GM21576 (cell line): Measurements from ENCODE around the gene PRICKLE4.
A peak's percentile ranks its signal among the peaks of the same experiment; 100 is the strongest.

ENCODE experiments used
- ATAC-seq: cut with Tn5 transposase; IDR thresholded peaks from one replicate; pipeline ENCODE4 v1.9.1; 2021; ENCODE audit warnings: mild to moderate bottlenecking, moderate library complexity; ENCODE audit not compliant: unreplicated experiment

The PRICKLE4 gene, protein sequence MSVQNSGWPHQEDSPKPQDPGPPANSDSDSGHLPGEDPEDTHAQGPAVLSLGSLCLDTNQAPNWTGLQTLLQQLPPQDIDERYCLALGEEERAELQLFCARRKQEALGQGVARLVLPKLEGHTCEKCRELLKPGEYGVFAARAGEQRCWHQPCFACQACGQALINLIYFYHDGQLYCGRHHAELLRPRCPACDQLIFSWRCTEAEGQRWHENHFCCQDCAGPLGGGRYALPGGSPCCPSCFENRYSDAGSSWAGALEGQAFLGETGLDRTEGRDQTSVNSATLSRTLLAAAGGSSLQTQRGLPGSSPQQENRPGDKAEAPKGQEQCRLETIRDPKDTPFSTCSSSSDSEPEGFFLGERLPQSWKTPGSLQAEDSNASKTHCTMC

GRCh38 chr6:41780551-41781365, at the start of gene PRICKLE4:
Gene PRICKLE4 (plus strand): TSS chr6:41780782. CDS start chr6:41783474, 2,692 bp downstream.
- ATAC-seq: no peak

- ATAC-seq: no peak
Observed at GRCh38 chr6:41731561-41732086, 49.0 kb upstream of the PRICKLE4 start.

DNA sequence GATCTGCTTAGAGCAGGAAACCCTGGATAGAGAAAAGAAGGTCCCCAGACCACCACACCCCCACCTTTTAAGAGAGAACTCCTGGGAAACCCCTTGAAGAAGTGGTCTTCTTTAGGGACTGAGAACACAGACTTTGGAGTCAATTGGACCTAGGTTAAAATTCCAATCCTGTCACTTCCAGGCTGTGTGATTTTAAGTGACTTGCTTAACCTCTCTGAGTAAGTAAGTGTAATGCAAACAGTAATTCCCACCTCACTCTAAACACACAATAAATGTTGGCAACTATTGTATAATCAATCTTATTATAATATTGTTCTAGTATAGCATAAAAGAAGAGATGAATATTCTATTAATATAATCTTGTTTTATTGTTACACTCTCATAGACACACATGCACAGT, 48.4 kb upstream of the PRICKLE4 start:
- no peak for ATAC-seq

DNA sequence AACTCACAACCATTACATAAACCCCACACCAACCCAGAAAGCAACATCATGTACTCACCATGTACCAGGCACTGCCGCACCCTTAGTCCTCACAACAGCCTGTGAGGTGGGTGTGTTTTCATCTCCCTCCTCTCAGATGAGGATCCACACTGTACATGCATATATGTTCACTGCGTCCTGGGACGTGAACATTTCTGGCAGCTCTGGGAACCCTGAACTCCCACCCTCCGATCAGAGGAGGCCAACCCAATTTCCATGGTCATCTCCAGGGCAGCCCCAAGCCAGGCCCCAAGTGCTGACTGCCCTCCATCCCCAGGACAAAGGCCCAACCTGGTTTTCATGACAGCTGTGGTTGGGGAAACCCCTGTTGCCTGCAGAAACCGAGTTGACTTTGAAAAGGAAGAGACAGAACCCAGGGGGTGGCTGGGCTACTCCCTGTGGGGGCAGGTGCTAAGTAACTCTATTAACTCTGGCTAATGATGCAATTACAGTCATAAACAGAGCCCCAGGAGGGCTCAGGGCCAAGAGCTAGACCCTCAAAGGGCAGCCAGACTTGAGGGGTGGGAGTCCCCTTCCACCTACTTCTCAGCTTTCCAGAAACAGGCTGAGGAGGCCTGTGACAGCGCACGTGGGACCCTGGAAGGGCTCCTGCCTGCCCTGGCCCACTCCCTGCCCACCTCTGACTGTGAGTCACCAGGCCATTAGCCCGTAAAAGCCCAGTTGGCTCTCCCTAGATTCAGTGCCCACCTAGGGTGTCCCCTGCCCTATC, 47.8 kb upstream of the PRICKLE4 start:
- peak; percentile 28 for ATAC-seq

- ATAC-seq: no peak
Observed at GRCh38 chr6:41733360-41733706, 47.2 kb upstream of the PRICKLE4 start.

GRCh38 chr6:41733707-41734665, 46.6 kb upstream of the PRICKLE4 start:
- ATAC-seq: peak; percentile 44

DNA sequence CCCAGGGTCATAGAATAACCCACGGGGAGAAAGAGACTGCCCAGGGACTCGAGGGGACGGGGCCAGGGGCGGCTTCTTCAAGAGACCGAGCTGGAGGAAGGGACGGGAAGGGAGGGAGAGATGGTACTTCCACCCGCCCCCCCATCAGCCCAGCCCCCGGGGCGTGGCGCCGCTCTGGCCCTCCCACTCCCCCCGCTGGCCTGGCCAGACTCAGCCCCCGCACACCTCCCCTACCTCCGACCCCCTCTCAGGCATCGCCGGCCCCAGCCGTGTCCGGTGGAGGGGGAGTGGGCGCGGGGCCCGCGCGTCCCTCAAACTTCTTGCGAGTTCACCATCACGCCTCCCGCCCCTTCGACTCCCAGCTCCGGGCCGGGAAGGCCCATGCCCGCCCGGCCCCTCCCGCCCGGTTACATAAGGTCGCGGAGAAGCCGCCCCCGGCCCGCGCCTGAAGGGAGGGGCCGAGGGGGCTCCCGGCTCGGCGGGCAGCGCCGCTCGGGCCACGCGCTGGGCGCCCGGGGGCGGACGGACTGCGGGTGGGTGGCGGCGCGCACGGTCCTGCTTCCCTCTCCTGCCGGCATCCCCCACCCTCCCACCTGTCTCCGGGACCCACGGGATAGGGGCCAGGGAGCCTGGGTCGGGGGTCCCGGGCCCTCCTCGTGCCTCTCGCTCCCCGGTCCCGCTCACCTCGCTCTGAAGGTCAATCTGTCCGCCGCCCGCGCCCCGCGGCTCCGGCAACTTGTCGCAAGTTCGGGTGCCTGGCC, 45.7 kb upstream of the PRICKLE4 start:
- ATAC-seq: peak; percentile 16

GRCh38 chr6:41735427-41736185, 45.0 kb upstream of the PRICKLE4 start, which contains the start of gene TFEB:
Gene TFEB (minus strand): TSS chr6:41735608. CDS start chr6:41691213, 44,395 bp downstream.
- ATAC-seq: peak; percentile 38

- ATAC-seq: no peak
Observed at GRCh38 chr6:41736186-41736733, 44.3 kb upstream of the PRICKLE4 start.

- ATAC-seq: no peak
Observed at GRCh38 chr6:41736800-41737555, 43.6 kb upstream of the PRICKLE4 start.

- no peak for ATAC-seq
Observed at GRCh38 chr6:41737591-41738130, 42.9 kb upstream of the PRICKLE4 start.

DNA sequence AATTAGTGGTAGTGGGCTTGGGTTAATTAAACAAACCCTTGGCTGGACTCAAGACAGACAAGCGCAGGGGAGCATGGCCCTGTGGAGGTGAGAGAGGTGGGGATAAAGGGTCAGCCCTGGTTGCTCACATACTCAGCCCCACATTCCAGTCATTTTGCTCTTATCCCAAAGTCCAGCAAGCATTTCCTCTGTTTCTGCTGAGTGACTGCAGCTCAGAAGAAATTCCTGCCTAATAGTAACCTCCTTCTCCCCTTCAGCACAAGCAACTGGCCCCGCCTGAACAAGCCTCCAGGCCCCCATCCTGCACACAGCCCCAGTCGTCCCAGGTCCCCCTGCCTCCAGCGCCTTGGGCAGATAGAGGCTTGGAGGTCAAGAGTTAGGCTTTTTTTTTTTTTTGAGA, 41.5 kb upstream of the PRICKLE4 start:
- ATAC-seq: no peak

DNA sequence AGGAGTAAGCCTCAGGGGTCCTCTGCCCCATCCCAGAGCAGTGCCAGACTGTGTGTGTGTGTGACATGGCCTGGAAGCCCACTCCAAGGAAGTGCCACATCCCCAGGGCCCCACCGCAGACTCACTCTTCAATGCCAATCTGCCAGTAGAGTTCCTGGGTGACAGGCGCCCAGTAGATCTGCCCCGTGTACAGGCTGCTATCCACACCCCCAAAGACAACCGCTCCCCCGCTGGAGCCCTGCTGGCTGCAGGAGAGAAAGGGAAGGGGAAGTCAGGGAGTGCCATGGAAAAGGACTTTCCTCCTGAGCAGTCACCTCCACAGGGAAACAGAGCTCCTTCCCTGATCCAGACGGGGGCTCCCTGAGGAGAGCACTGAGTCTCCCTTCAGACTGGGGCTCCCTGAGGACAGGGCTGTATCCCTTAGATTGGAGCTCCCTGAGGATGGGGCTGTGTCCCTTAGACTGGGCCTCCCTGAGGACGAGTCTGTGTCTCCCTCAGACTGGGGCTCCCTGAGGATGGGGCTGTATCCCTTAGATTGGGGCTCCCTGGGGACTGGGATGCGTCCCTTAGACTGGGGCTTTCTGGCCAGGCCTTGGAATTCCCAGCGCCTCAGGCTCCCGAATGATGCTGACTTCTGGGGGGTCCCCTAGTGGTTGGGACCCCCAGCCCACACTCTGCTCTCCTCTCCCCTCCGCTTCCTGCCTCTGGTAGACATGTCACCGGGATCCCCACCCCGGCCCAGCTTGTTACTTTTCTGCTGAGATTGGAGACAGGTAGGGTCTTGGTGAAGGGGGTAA, 40.0 kb upstream of the PRICKLE4 start:
- no peak for ATAC-seq

GRCh38 chr6:41741625-41742490, 38.7 kb upstream of the PRICKLE4 start:
- ATAC-seq: no peak
